Psoas muscle (tissue), 8 donors: ENCODE results near the gene RBMS3. TPM values are rescaled to one million over a fixed set of nuclear protein-coding genes. Genes with fewer than 3 reads are reported as not detected.

Source experiments
- ATAC-seq, 4 donors: fragments of 200-7000 bp; cut with Tn5 transposase; one replicate each; pipeline ENCODE4 v1.9.1; 2020; ENCODE audit warnings: moderate library complexity in 3 of 4, mild to moderate bottlenecking in 2 of 4
- DNase-seq, 2 donors: peaks; one replicate each; pipeline ENCODE4 v3.0.0-alpha.2; 2020
- H3K27ac ChIP-seq: fragments of 200-600 bp; one replicate; pipeline ENCODE4 v1.8.0; 2022
- H3K27me3 ChIP-seq, 3 donors: fragments of 200-600 bp in 1 of 3; one replicate each; pipeline versions ENCODE4 v1.6.1 to v1.8.0; 2013 to 2022; ENCODE audit warnings: low read length in 2 of 3, mild to moderate bottlenecking in 2 of 3, moderate library complexity in 1 of 3; ENCODE audit not compliant: insufficient read depth in 3 of 3
- H3K36me3 ChIP-seq, 2 donors: fragments of 200-600 bp in 1 of 2; one replicate each; pipeline versions ENCODE4 v1.6.1 to v1.8.0; 2013 to 2022; ENCODE audit warnings: low read depth in 1 of 2, mild to moderate bottlenecking in 1 of 2, moderate library complexity in 1 of 2; ENCODE audit not compliant: insufficient read depth in 1 of 2
- H3K4me1 ChIP-seq: fragments of 200-600 bp; one replicate; pipeline ENCODE4 v1.8.0; 2022
- H3K4me3 ChIP-seq: fragments of 200-600 bp; one replicate; pipeline ENCODE4 v1.8.0; 2022; ENCODE audit warnings: mild to moderate bottlenecking
- H3K9me3 ChIP-seq: fragments of 200-600 bp; one replicate; pipeline ENCODE4 v1.8.0; 2022
- whole genome bisulfite sequencing, 3 donors: extraction: QIAGEN DNeasy Blood & Tissue Kit; methylation state at CpG; one replicate each; pipeline versions ENCODE4 v1.1.6 to v1.1.7; 2013; 5-methylcytosine and 5-hydroxymethylcytosine counted together
- intact Hi-C, 2 donors: fragments of 100-400 bp; cut with DNase I; formaldehyde crosslinking; loops; one replicate each; pipeline versions ENCODE4 v1.11.0 to v1.14.2; 2022
- polyA plus RNA-seq, 3 donors: library from polyadenylated mRNA; stranded (reverse); fragments of 200-250 nt; gene quantifications; one replicate each; pipeline ENCODE4 v1.2.3, GENCODE V29; 2013
- total RNA-seq, 4 donors: library from RNA; stranded (reverse); fragmentation: NEBNext Ultra II Directional in 2 of 4; extraction: Animal tissue kit (Norgen Biotek cat#: 25700) in 2 of 4; gene quantifications; one replicate each; pipeline versions ENCODE4 v1.2.1 to v1.2.4, GENCODE V29; 2021 to 2023
- TF ChIP-seq, protein P1 (sequence below): fragments of 200-600 bp; IDR thresholded peaks from one replicate; pipeline ENCODE4 v1.8.0; 2022; ENCODE audit warnings: antibody characterized with exemption
- donor health status: healthy with polysubstance abuse.
- donor health status: DM: no; HTN: no; CAD: no; lungs with moderate emphysema.
- donor health status: Bipolar disorder and iron deficiency.
- donor health status: healthy.
- donor health status: DM: yes; HTN: yes; CAD: no.
- donor health status: DM: no; HTN: no; CAD: no.
- donor health status: DM: no; HTN: no; CAD: no.
- donor health status: DM: yes; HTN: yes; CAD: no.

The RBMS3 gene
- total and polyA plus RNA-seq, 7 donors = 3.8 to 34.5 (median 23.5) TPM

DNA sequence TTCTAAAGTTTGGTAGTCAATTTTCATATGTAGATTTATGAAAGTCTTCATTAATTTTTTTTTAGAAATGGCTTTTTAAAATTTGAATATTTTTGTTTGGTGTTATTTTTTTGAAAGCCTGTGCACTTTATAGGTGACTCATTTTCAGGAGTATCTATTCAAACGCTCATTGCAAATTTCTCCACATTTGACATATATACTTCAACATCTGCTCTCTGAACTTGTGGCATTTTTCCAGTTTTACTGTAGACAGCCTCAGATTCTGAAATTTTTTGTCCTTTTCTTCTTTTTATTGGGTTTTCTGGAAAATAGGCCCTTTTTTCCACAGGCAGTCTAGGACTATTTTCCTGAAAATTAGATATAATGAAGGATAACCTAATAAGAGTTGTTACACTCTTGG lies 396.6 kb downstream of the RBMS3 start:
- DNase-seq = no peak
- TF ChIP-seq, protein P1, sequence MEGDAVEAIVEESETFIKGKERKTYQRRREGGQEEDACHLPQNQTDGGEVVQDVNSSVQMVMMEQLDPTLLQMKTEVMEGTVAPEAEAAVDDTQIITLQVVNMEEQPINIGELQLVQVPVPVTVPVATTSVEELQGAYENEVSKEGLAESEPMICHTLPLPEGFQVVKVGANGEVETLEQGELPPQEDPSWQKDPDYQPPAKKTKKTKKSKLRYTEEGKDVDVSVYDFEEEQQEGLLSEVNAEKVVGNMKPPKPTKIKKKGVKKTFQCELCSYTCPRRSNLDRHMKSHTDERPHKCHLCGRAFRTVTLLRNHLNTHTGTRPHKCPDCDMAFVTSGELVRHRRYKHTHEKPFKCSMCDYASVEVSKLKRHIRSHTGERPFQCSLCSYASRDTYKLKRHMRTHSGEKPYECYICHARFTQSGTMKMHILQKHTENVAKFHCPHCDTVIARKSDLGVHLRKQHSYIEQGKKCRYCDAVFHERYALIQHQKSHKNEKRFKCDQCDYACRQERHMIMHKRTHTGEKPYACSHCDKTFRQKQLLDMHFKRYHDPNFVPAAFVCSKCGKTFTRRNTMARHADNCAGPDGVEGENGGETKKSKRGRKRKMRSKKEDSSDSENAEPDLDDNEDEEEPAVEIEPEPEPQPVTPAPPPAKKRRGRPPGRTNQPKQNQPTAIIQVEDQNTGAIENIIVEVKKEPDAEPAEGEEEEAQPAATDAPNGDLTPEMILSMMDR = no peak
- H3K36me3 ChIP-seq = no peaks in the 10 kb centered on the region
- H3K9me3 ChIP-seq = peaks cover 4% of the 10 kb centered on the region
- H3K4me1 ChIP-seq = no peaks in the 10 kb centered on the region
- H3K27me3 ChIP-seq = no peaks in the 10 kb centered on the region
- no peak overlapping the region for H3K27ac ChIP-seq
- 83 to 93% (median 92%) methylated on average over 1 of the region's 1 CpG for WGBS, 3 donors
- intact Hi-C loops = no loop called here
- ATAC-seq = no peak
- no peak overlapping the region for H3K4me3 ChIP-seq

DNA sequence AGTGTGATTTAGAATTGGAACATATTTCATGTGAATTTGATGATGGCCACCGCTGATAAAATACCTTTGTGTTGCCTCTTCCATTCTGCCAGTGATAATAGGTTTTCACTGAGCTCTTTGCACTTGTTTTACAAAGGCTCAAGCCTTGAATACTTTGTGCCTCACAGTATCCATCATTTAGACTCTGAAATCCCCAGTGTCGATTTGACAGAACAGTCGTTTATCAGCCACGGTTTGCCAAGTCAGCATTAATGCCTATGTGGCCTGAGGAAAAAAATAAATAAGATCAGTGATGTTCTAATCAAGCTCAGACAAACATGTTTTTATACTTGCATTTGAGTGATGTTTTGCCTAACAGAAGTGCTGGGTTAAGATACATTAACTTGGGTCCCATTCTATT lies 399.1 kb downstream of the RBMS3 start:
- no peaks in the 10 kb centered on the region for H3K27me3 ChIP-seq
- H3K36me3 ChIP-seq = no peaks in the 10 kb centered on the region
- no peak overlapping the region for H3K27ac ChIP-seq
- intact Hi-C loops = no loop called here
- DNase-seq (no peak), ATAC-seq (no peak)
- peaks cover 18% of the 10 kb centered on the region for H3K4me1 ChIP-seq
- H3K9me3 ChIP-seq = no peaks in the 10 kb centered on the region
- 73 to 85% (median 74%) methylated on average over 4 of the region's 4 CpGs for WGBS, 3 donors
- no peak overlapping the region for H3K4me3 ChIP-seq
- TF ChIP-seq, protein P1 = no peak

- Histone ChIP-seq H3K4me3 (no peak overlapping the region), H3K4me1 (peaks cover 18% of the 10 kb centered on the region), H3K9me3 (no peaks in the 10 kb centered on the region), H3K27ac (peak overlapping the region; percentile 36), H3K27me3 (no peaks in the 10 kb centered on the region), H3K36me3 (no peaks in the 10 kb centered on the region)
- peak in 3 of 4 donors; percentile 39 to 72 (median 62) for ATAC-seq
- TF ChIP-seq, protein P1 = no peak
- WGBS, 3 donors = 63 to 77% (median 75%) methylated on average over 5 of the region's 5 CpGs
- DNase-seq = no peak
- intact Hi-C loops = no loop called here
Observed at GRCh38 chr3:29683018-29683993, 402.4 kb downstream of the RBMS3 start.

DNA sequence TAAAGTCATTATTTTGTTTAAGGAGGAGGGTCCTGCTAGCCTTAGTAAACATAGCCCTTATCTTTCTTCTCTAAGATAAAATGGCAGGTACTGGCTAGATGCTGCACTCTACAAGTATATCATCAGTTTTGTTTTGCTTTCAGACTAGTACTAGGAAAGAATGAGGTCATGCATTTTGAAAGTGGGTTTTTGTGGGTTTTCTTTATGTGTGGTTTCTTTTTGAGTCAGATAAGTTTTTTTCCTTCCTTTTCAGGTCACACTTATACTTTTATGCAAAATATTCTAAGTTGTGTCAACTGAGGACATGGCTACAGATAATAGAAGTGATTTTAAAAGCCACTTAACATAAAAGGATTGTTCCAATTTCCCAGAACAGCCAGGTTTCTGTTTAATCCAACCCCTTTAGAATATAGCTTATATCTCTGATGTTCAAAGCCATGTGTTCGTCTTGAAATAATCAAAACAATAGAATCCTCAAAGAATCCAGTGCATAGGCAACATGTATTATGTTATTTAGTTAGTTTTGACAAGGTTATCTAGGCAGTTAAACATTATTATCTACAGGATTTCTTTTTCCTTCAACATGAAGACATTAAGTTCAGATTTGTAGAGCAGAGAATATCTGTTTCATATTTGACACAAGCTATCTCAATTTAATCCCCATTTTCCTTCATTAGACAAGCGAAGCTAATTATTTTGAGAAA lies 406.2 kb downstream of the RBMS3 start:
- intact Hi-C loops = no loop called here
- no peaks in the 10 kb centered on the region for H3K27me3 ChIP-seq
- no peak overlapping the region for H3K27ac ChIP-seq
- no peaks in the 10 kb centered on the region for H3K36me3 ChIP-seq
- WGBS, 3 donors = 93 to 98% (median 97%) methylated on average over 2 of the region's 2 CpGs
- ATAC-seq (no peak), DNase-seq (no peak)
- TF ChIP-seq, protein P1 = no peak
- H3K4me1 ChIP-seq = peaks cover 18% of the 10 kb centered on the region
- no peak overlapping the region for H3K4me3 ChIP-seq
- no peaks in the 10 kb centered on the region for H3K9me3 ChIP-seq
